Trophoblast cell (in vitro differentiated cells and primary cell): ENCODE results near the gene PPDPF.

Experiments
- DNase-seq, 2 donors: peaks; one replicate each; pipeline ENCODE4 v3.0.0-alpha.2; 2016
- H2AFZ ChIP-seq: 2 replicates; pipeline ENCODE4 v1.6.1; 2013; ENCODE audit warnings: low read length, moderate library complexity, mild to moderate bottlenecking; ENCODE audit not compliant: insufficient read depth, poor library complexity
- H2AK5ac ChIP-seq: 2 replicates; pipeline ENCODE4 v1.6.1; 2013; ENCODE audit warnings: mild to moderate bottlenecking, low read length
- H2BK120ac ChIP-seq: 2 replicates; pipeline ENCODE4 v1.6.1; 2013; ENCODE audit warnings: low read length, mild to moderate bottlenecking, moderate library complexity; ENCODE audit not compliant: insufficient read depth, poor library complexity
- H2BK12ac ChIP-seq: 2 replicates; pipeline ENCODE4 v1.6.1; 2013; ENCODE audit warnings: mild to moderate bottlenecking, low read length, moderate library complexity
- H2BK5ac ChIP-seq: 2 replicates; pipeline ENCODE4 v1.6.1; 2013; ENCODE audit warnings: low read length, low read depth, moderate library complexity, mild to moderate bottlenecking; ENCODE audit not compliant: poor library complexity
- H3K14ac ChIP-seq: 2 replicates; pipeline ENCODE4 v1.6.1; 2013; ENCODE audit warnings: mild to moderate bottlenecking, low read length
- H3K18ac ChIP-seq: 2 replicates; pipeline ENCODE4 v1.6.1; 2013; ENCODE audit warnings: mild to moderate bottlenecking, low read length
- H3K23ac ChIP-seq: 2 replicates; pipeline ENCODE4 v1.6.1; 2013; ENCODE audit warnings: low read length
- H3K27ac ChIP-seq: 2 replicates; pipeline ENCODE4 v1.5.1; 2013; ENCODE audit warnings: low read depth, mild to moderate bottlenecking, inconsistent platforms, low read length, moderate library complexity
- H3K27me3 ChIP-seq: 2 replicates; pipeline ENCODE4 v1.6.1; 2013; ENCODE audit warnings: inconsistent platforms, mild to moderate bottlenecking, low read length, moderate library complexity; ENCODE audit not compliant: insufficient read depth
- H3K36me3 ChIP-seq, 2 experiments: 1 replicate in 1 of 2; 2 replicates in 1 of 2; pipeline ENCODE4 v1.6.1; 2013; ENCODE audit warnings: low read length in 2 of 2, mild to moderate bottlenecking in 2 of 2, moderate library complexity in 1 of 2; ENCODE audit not compliant: insufficient read depth in 2 of 2, control insufficient read depth in 1 of 2
- H3K4ac ChIP-seq: 2 replicates; pipeline ENCODE4 v1.6.1; 2013; ENCODE audit warnings: low read depth, mild to moderate bottlenecking, low read length, moderate library complexity
- H3K4me1 ChIP-seq, 2 experiments: 1 replicate in 1 of 2; 2 replicates in 1 of 2; pipeline ENCODE4 v1.6.1; 2013; ENCODE audit warnings: low read length in 2 of 2, mild to moderate bottlenecking in 2 of 2, moderate library complexity in 1 of 2; ENCODE audit not compliant: insufficient read depth in 2 of 2, control insufficient read depth in 1 of 2
- H3K4me2 ChIP-seq: 2 replicates; pipeline ENCODE4 v1.6.1; 2013; ENCODE audit warnings: inconsistent platforms, mild to moderate bottlenecking, low read length, moderate library complexity
- H3K4me3 ChIP-seq: 2 replicates; pipeline ENCODE4 v1.5.1; 2013; ENCODE audit warnings: mild to moderate bottlenecking, low read depth, low read length, inconsistent platforms
- H3K79me1 ChIP-seq: one replicate; pipeline ENCODE4 v1.6.1; 2013; ENCODE audit warnings: low read length
- H3K79me2 ChIP-seq: 2 replicates; pipeline ENCODE4 v1.6.1; 2013; ENCODE audit warnings: low read length, mild to moderate bottlenecking; ENCODE audit not compliant: control insufficient read depth, insufficient read depth, poor library complexity
- H3K9ac ChIP-seq: 2 replicates; pipeline ENCODE4 v1.6.1; 2013; ENCODE audit warnings: mild to moderate bottlenecking, low read length
- H3K9me3 ChIP-seq: 2 replicates; pipeline ENCODE4 v1.6.1; 2013; ENCODE audit warnings: low read depth, mild to moderate bottlenecking, control low read depth, inconsistent platforms, low read length; ENCODE audit not compliant: insufficient read depth
- H4K12ac ChIP-seq: 2 replicates; pipeline ENCODE4 v1.6.1; 2013; ENCODE audit warnings: low read depth, mild to moderate bottlenecking, low read length, moderate library complexity
- H4K8ac ChIP-seq: 2 replicates; pipeline ENCODE4 v1.6.1; 2013; ENCODE audit warnings: low read depth, mild to moderate bottlenecking, low read length, moderate library complexity
- H4K91ac ChIP-seq: one replicate; pipeline ENCODE4 v1.6.1; 2013; ENCODE audit warnings: low read depth, mild to moderate bottlenecking, low read length, moderate library complexity
- WGBS: extraction: QIAGEN DNeasy Blood & Tissue Kit; methylation state at CpG from one replicate; pipeline ENCODE4 v1.1.7; 2013; ENCODE audit warnings: missing lambda C conversion rate; ENCODE audit not compliant: insufficient read length, insufficient coverage; ENCODE audit errors: extremely low coverage; 5-methylcytosine and 5-hydroxymethylcytosine counted together

The PPDPF gene

DNA sequence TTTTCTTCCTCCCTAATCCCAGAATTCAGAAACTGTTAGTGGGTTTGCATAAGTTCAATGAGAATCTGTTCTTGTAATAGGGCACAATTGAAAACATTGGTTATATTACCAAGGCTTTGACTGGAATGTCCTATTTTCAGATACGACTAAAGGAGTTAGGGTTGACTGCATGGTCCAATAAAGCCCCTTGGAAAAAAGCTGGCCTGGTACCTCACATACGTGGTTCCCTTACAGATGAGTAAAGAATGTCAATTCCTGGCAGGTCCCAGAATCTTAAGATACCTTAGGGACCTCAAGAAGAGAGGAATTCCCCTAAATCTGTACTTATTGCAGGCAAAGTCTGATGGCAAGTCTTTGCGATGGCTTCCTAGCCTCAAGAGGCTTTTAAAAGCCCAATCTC, 4.6 kb downstream of the PPDPF start:
- H2AFZ ChIP-seq: no peak overlapping the region
- no peak overlapping the region for H3K14ac ChIP-seq
- H3K79me2 ChIP-seq: peaks cover 14% of the 10 kb centered on the region
- H3K27ac ChIP-seq: no peak overlapping the region
- no peak overlapping the region for H2AK5ac ChIP-seq
- H4K8ac ChIP-seq: no peak overlapping the region
- peaks cover 19% of the 10 kb centered on the region in 2 experiments for H3K36me3 ChIP-seq
- no peak overlapping the region for H2BK120ac ChIP-seq
- H4K12ac ChIP-seq: no peak overlapping the region
- H4K91ac ChIP-seq: no peak overlapping the region
- H3K27me3 ChIP-seq: no peaks in the 10 kb centered on the region
- no peak overlapping the region for H3K4me3 ChIP-seq
- H3K79me1 ChIP-seq: peaks cover 9% of the 10 kb centered on the region
- no peak overlapping the region for H3K23ac ChIP-seq
- H3K9ac ChIP-seq: no peak overlapping the region
- no CpG with 5 or more reads among the region's 3 CpGs for WGBS
- H3K9me3 ChIP-seq: peaks cover 10% of the 10 kb centered on the region
- H3K18ac ChIP-seq: no peak overlapping the region
- H3K4ac ChIP-seq: no peak overlapping the region
- H2BK12ac ChIP-seq: no peak overlapping the region
- H2BK5ac ChIP-seq: no peak overlapping the region
- H3K4me2 ChIP-seq: no peak overlapping the region
- H3K4me1 ChIP-seq: peaks cover 12 to 13% of the 10 kb centered on the region in 2 experiments
- DNase-seq: no peak

DNA sequence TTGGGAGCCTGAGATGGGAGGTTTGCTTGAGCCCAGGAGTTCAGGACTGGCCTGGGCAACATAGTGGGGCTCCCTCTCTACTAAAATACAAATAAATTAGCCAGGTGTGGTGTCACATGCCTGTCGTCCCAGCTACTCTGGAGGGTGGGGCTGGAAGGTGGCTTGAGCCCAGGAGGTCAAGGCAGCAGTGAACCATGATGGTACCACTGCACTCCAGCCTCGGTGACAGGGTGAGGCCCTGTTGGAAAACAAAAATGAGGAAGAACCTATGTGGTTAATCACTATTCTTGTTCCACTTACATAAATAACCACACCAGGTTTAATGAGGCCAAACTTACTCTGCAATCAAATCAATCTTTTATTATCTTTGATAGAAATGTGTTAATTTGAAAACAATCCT, 5.4 kb downstream of the PPDPF start:
- no peak overlapping the region for H2AFZ ChIP-seq
- no peak overlapping the region for H4K91ac ChIP-seq
- H3K27ac ChIP-seq: no peak overlapping the region
- no peak overlapping the region for H3K23ac ChIP-seq
- no peak overlapping the region for H2BK12ac ChIP-seq
- H3K4me1 ChIP-seq: peaks cover 12 to 13% of the 10 kb centered on the region in 2 experiments
- no peak overlapping the region for H4K8ac ChIP-seq
- peaks cover 10% of the 10 kb centered on the region for H3K9me3 ChIP-seq
- H3K14ac ChIP-seq: no peak overlapping the region
- H2BK5ac ChIP-seq: no peak overlapping the region
- no peak for DNase-seq
- H3K9ac ChIP-seq: no peak overlapping the region
- no peak overlapping the region for H3K4me3 ChIP-seq
- H3K36me3 ChIP-seq: peaks cover 19% of the 10 kb centered on the region in 2 experiments
- no CpG with 5 or more reads among the region's 2 CpGs for WGBS
- H3K27me3 ChIP-seq: no peaks in the 10 kb centered on the region
- H3K79me1 ChIP-seq: peaks cover 4% of the 10 kb centered on the region
- no peak overlapping the region for H2AK5ac ChIP-seq
- peaks cover 10% of the 10 kb centered on the region for H3K79me2 ChIP-seq
- H4K12ac ChIP-seq: no peak overlapping the region
- H3K4ac ChIP-seq: no peak overlapping the region
- no peak overlapping the region for H3K18ac ChIP-seq
- H3K4me2 ChIP-seq: no peak overlapping the region
- H2BK120ac ChIP-seq: no peak overlapping the region

DNA sequence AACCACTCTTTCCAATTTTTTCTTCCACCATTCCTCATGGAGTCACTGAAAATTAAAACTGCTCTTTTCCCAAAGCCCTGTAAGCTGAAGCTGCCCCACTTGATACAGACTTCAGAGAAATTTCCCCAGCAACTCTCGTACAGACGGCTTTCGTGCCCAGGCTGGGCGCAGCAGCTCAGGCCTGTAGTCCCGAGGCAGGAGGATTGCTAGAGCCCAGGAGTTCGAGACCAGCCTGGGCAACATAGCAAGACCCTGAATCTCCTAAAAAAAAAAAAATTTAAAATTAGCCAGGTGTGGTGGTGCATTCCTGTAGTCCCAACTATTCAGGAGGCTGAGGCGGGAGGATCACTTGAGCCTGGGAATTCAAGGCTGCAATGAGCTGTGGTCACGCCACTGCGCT, 6.6 kb downstream of the PPDPF start:
- DNase-seq: no peak
- Histone ChIP-seq H2AFZ (no peak overlapping the region), H3K27me3 (no peaks in the 10 kb centered on the region), H2BK12ac (no peak overlapping the region), H3K9me3 (peaks cover 11% of the 10 kb centered on the region), H3K9ac (no peak overlapping the region), H2AK5ac (no peak overlapping the region), H2BK5ac (no peak overlapping the region), H3K14ac (no peak overlapping the region), H3K4ac (no peak overlapping the region), H4K8ac (no peak overlapping the region), H3K27ac (no peak overlapping the region), H2BK120ac (no peak overlapping the region), H3K4me2 (no peak overlapping the region), H3K4me1 (peaks cover 5% of the 10 kb centered on the region in 2 experiments), H3K79me2 (peaks cover 2% of the 10 kb centered on the region), H3K18ac (no peak overlapping the region), H4K91ac (no peak overlapping the region), H3K23ac (no peak overlapping the region), H4K12ac (no peak overlapping the region), H3K79me1 (no peaks in the 10 kb centered on the region), H3K36me3 (peaks cover 12 to 15% of the 10 kb centered on the region in 2 experiments), H3K4me3 (no peak overlapping the region)
- WGBS: no CpG with 5 or more reads among the region's 9 CpGs

DNA sequence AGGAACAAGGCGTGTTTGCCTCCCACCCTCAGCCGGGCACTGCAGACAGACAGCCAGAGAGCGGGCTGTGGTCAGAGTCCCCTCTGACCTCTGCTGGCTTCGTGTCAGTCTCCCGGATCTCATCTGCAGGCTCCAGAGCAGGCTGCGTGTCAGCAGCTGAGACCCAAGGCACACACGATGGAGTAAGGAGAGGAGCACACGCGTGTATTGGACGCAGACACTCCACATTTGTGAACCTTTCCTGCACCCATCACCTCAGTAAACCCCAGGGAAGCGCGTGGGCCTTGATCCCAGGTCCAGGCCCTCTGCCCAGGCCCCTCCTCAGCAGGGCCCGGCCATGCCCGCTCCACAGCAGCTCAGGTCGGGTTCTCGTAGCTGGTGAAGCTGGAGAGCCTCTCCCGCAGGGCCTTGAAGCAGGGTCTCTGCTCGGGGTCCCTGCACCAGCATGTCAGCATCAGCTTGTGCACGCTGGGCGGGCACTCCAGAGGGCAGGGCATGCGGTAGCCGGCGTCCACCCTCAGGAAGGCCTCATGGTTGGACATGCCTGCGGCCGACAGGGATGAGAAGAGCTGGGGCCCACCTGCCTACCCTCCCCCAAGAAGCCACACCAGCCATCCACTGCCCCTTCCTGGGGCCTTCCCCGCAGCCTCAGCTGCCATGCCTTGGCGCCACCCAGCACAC, 8.8 kb downstream of the PPDPF start:
- no peak overlapping the region for H3K18ac ChIP-seq
- H2BK120ac ChIP-seq: no peak overlapping the region
- H3K23ac ChIP-seq: no peak overlapping the region
- no peak overlapping the region for H4K12ac ChIP-seq
- no peak overlapping the region for H3K27ac ChIP-seq
- H4K91ac ChIP-seq: no peak overlapping the region
- no peak overlapping the region for H3K4me3 ChIP-seq
- no peak overlapping the region for H3K9ac ChIP-seq
- no peak overlapping the region for H3K4me2 ChIP-seq
- H3K4me1 ChIP-seq: no peaks in the 10 kb centered on the region
- no peak overlapping the region for H4K8ac ChIP-seq
- H3K79me2 ChIP-seq: no peaks in the 10 kb centered on the region
- no peaks in the 10 kb centered on the region for H3K79me1 ChIP-seq
- WGBS: no CpG with 5 or more reads among the region's 27 CpGs
- no peak overlapping the region for H2BK5ac ChIP-seq
- H3K36me3 ChIP-seq: no peaks in the 10 kb centered on the region
- H2BK12ac ChIP-seq: no peak overlapping the region
- H3K14ac ChIP-seq: no peak overlapping the region
- no peak for DNase-seq
- no peak overlapping the region for H2AK5ac ChIP-seq
- no peak overlapping the region for H2AFZ ChIP-seq
- peaks cover 2% of the 10 kb centered on the region for H3K9me3 ChIP-seq
- no peak overlapping the region for H3K4ac ChIP-seq
- no peaks in the 10 kb centered on the region for H3K27me3 ChIP-seq
